GM04503 (cell line): Measurements from ENCODE around the gene RANBP9.

Source experiments
- DNase-seq: peaks from one replicate; pipeline ENCODE4 v3.0.0-alpha.2; 2012; ENCODE audit warnings: low read depth

Gene RANBP9

DNA sequence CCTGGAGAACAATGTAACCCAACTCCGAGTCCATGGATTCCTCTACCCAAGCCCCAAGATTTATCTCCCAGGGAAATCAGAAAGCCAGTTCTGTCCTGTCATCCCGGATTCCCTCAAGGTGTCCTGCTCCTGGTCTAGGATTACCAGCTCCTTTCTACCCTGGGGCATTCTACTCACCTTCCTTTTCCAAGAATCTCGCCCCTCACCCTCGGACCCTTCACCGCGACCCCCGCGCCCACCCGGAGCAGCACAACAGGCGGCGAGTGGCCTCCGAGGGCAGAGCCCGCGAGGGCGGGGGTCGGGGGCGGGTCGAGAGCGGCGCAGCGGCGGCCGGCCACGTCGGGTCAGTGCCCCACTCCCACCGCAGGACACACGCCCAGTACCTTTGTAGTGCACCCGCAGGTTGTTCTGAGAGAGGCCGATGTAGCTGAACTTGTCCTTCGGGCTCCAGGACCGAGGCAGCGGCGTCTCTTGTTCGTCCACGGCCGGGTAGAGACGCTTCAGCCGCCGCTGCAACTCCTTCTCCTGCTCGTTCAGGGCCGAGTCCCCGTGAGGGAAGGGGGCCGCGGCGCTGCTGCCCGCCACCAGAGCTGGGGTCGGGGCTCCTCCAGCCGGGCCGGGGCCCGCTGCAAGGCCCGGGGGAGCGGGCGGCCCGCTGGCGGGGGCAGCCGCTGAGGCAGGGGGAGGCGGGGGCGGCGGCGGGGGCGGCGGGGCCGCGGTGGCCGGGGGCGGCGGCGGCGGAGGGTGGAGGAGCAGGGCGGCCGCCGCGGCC, 897 bp downstream of the RANBP9 start:
- no peak for DNase-seq

DNA sequence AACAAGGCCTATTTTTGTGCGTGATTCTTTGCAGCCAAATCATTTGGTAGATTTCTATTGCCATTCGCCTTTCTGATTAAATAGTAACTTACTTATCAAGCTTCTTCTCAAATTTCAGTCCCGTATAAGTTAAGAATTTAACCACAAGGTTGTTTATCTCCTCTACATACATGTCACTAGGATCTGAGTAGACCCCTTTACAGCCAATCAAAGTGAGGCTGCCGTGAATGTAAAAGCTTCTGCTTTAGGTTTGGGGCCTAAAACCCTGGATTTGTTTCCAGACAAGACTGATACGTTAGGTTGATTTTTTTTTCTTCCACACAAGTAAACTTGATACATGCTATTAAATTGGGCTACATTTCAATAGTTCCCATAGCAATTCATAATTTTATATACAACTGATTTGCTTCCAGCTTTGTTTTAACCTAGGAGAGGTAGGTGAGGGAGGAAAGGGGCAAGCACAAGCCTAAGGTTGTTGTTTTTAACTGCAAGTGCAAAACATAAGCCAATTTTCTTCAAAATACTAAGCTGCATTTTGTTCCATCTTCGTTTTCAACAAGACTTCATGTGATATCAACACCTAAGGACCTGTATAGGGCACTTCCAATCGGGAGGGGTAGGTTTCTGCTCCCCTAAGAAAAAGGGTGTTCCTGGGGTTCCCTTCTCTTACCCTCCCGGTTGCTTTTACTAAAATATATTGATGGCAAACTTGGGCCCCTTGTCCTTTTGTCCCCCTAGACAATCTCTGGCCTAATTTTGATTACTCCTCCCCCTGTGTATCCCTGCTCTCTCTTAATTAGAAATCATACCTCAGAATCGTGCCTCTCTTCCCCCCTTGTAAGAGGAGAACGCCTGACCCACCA, 1.7 kb downstream of the RANBP9 start:
- DNase-seq, result no peak

DNA sequence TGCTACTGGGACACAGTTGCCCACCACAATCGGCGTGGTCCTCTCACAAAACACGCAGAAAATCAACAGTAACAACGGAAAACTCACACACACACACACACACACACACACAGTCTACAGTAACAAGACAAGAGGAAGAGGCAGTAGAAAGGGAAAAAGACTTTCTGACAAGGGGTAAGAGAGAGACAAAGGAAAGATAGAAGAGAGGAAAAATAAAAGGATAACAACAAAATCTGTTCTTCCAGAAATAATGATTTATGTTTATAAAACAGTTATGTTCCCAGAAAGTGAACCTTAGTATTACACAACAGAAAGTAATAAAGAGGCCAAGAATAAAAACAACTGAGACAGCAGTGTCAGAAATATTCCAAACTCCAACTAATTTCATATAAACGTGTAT, 2.9 kb downstream of the RANBP9 start:
- DNase-seq, result no peak

- DNase-seq, result no peak
These were observed 8.1 kb downstream of the RANBP9 start for GRCh38 chr6:13703496-13703895.

- no peak for DNase-seq
These were observed 8.8 kb downstream of the RANBP9 start for GRCh38 chr6:13702809-13703302.

DNA sequence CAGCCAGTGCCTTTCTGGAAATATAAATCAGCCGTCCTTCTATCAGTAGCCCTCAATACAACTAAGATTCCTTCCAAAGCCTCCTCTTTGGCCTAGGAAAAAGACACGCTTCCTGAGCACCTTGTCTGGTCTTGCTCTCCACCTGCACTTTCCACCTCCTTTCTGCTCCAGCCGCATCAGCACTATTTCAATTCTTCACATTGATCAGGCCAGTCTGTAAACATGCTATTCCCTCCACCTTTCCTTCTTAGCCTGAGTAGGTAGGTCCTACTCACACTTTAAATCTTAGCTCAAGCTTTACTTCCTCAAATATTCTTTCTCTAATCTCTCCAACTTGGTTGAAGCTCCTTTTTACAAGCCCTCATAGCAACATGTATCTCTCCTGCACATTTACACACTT, 11.4 kb downstream of the RANBP9 start:
- DNase-seq, result no peak

GRCh38 chr6:13698715-13699114, 12.9 kb downstream of the RANBP9 start:
- DNase-seq, result no peak

- no peak for DNase-seq
These were observed 13.8 kb downstream of the RANBP9 start for GRCh38 chr6:13697857-13698256.

GRCh38 chr6:13696226-13696625, 15.4 kb downstream of the RANBP9 start:
- DNase-seq, result peak; percentile 84

DNA sequence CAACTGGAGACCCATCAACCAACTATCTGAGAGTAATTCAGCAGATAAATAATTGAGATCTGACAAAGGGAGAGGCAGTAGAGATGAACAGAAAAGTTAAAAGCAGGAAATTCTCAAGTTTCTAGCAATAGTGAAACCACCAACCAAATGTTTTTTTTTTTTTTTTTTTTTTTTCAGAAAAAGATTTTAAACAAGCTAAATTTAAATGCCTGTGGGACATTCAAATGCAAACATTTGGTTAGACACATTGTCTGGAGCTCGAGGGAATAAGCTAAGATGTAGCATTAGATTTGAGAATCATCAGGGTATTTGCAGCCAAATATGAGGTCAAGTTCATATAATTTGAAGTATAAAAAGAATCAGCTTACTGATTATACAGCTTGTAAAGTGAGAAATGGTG, 16.4 kb downstream of the RANBP9 start:
- DNase-seq, result no peak

- DNase-seq, result no peak
These were observed 17.1 kb downstream of the RANBP9 start for GRCh38 chr6:13694562-13694961.

- no peak for DNase-seq
These were observed 22.0 kb downstream of the RANBP9 start for GRCh38 chr6:13689511-13690256.

DNA sequence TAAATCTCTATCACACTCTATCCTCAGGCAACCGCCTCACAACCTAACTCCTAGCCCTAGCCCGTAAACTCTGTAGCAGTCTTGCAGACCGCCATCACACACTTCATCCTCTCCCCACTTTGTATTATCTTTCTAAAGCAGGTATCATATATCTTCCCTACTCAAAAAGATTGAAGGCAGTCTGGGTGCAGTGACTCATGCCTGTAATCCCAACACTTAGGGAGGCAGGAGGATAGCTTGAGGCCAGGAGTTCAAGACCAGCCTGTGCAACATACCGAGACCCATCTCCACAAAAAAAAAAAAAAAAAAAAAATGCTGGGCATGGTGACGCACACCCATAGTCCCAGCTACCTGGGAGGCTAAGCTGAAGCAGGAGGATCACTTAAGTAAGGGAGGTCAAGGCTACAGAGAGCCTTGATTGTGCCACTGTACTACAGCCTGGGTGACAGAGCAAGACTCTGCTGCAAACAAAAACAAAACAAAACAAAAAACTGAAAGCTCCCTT, 22.9 kb downstream of the RANBP9 start:
- DNase-seq, result no peak

- no peak for DNase-seq
These were observed 23.7 kb downstream of the RANBP9 start for GRCh38 chr6:13687917-13688351.

GRCh38 chr6:13684855-13685254, 26.8 kb downstream of the RANBP9 start:
- DNase-seq, result no peak

DNA sequence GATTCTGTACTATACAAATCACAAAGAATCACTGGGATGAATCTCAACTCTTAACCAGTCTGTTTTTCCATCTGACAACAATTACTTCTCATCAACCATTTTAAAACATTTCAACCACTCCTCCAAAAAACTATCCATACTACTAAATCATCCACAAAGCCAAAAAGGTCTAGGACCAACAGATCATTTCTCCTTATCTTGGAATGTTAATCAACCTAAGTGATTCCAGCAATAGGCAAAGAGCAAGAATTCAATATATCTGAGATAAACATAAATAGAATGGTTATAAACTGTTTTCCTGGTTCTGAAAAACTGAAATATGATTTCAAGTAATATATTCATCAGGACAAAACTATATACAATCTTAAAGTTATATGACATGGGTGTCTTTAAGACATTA, 28.6 kb downstream of the RANBP9 start:
- DNase-seq, result no peak

DNA sequence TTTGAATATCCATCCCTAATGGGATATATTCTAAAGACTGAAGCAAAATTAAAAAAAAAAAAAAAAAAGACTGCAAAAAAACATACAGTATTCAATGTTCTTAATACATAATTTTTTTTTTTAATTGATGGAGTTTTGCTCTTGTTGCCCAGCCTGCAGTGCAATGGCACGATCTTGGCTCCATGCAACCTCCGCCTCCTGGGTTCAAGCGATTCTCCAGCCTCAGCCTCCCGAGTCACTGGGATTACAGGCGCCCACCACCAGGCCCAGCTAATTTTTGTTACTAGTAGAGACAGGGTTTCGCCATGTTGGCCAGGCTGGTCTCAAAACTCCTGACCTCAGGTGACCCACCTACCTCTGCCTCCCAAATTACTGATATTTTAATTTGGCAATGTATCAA, 29.3 kb downstream of the RANBP9 start:
- DNase-seq, result no peak

GRCh38 chr6:13681305-13682061, 30.2 kb downstream of the RANBP9 start:
- DNase-seq, result no peak

GRCh38 chr6:13680448-13680968, 31.1 kb downstream of the RANBP9 start:
- no peak for DNase-seq

- no peak for DNase-seq
These were observed 31.6 kb downstream of the RANBP9 start for GRCh38 chr6:13679996-13680395.
